Thoracic aorta endothelial cell (primary cell): ENCODE data around the gene RPF1. TPM values are rescaled to one million over a fixed set of nuclear protein-coding genes. Genes with fewer than 3 reads are reported as not detected.

ENCODE experiments used
- total RNA-seq: library from RNA; depleted of rRNA; stranded (reverse); fragments of >200 nt; gene quantifications from 2 replicates; pipeline ENCODE4 v1.2.3, GENCODE V29; 2012

The RPF1 gene, protein sequence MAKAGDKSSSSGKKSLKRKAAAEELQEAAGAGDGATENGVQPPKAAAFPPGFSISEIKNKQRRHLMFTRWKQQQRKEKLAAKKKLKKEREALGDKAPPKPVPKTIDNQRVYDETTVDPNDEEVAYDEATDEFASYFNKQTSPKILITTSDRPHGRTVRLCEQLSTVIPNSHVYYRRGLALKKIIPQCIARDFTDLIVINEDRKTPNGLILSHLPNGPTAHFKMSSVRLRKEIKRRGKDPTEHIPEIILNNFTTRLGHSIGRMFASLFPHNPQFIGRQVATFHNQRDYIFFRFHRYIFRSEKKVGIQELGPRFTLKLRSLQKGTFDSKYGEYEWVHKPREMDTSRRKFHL
- 50.3 and 54.5 TPM in 2 replicates for total RNA-seq

DNA sequence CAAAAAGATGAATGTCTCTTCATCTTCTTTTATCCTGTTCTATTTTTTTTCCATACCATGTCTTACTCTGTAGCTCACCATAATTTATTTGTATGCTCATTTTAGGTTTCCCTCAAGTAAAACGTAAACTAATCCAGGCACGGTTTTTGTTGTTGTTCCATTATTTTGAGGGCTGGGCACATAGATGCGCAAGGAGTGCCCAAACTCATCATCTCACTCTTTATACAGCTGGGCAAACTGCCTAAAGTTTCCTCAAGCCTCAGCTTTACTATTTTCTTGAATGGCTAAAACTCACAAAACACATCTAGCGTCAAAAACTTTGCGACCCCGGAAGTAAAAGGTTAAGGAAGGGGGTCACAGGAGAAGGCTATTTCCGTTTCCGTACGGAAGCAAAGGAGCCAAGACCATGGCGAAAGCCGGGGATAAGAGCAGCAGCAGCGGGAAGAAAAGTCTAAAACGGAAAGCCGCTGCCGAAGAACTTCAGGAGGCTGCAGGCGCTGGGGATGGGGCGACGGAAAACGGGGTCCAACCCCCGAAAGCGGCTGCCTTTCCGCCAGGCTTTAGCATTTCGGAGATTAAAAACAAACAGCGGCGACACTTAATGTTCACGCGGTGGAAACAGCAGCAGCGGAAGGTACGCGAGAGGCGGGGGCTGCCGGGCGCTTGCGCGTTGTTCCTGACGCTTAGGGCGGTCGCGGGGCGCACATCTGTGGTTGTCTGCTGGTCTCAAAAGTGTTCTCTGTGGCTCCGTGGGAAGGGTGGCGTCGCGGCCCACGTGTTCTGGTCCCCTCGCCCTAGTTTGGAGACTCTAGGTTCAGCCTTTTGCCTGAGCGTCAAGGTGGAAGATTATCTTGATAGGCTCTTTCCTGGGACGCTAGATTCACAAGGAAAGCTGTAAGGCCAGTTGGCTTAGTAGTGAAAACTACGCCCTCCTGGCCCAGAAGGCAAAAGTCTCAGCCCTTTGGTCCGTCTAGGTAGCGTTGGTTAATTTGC is at the start of gene RPF1:
Gene RPF1, plus strand, starts transcription at position 391 of the 993 bp plus-strand sequence. Its CDS starts 16 bp downstream, at position 407.

DNA sequence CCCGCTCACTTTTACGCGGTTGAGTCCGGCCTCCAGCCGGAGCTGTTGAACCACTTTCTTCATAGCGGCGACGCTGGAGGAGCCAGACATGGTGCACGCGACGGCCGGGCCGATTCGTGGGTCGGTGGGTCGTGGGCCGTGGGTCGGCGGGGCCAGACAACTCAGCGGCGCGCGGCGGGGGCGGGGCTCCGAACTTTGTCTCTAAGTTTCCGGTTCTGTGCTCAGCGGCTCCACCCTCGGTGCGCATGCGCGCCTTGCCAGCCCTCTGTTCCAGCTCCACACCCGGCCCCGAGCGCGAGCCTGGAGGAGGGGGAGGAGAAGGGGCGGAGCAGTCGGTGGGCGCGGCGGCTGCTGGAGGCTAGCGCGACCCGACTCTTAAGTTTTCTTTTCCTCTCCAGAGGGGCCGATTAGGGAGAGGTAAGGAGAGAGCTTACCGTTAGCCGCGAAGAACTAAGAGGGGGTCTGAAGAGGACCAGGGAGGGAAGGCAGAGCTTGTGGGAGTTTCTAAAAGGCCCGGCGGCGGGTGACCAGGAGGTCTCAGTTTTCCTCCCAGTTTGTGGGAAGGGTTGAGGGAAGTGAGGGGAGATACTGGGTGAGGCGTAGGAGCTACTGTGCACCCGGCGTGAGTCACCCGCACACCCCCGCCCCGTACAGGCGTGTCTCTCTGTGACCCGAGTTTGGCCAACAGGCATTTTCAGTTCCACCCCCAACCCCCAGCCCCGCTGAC is 27.1 kb downstream of the RPF1 start, which contains the start of the genes GNG5 and SPATA1:
Gene GNG5, minus strand, starts transcription at position 580 of the 727 bp plus-strand sequence. Its CDS starts 490 bp downstream, at position 90.
Gene SPATA1, plus strand, starts transcription at position 385 of the 727 bp plus-strand sequence. CDS start 9,974 bp downstream, outside the sequence.

Other genes with a start within 250 kb of the RPF1 start
- 2.8 and 3.2 TPM in 2 replicates for gene SAMD13, start 177.6 kb upstream of the RPF1 start, total RNA-seq
- not detected in 2 replicates for gene DNASE2B, start 80.8 kb upstream of the RPF1 start, total RNA-seq
- 0.36 and 1.1 TPM in 2 replicates for gene SPATA1, start 27.1 kb downstream of the RPF1 start, total RNA-seq
- 45.2 and 56.4 TPM in 2 replicates for gene GNG5, start 27.3 kb downstream of the RPF1 start, total RNA-seq
- gene CTBS, start 95.2 kb downstream of the RPF1 start, total RNA-seq: 11.2 and 12.1 TPM in 2 replicates
- gene SSX2IP, start 211.2 kb downstream of the RPF1 start, total RNA-seq: 12.8 and 15.8 TPM in 2 replicates